ENCODE data around the gene KRT39. TPM values are rescaled to one million over a fixed set of nuclear protein-coding genes. Genes with fewer than 3 reads are reported as not detected.
"Not testable (repeated sequence)": the region's sequence is repeated elsewhere in the genome, so short reads cannot be mapped to it uniquely, and the experiment has no call there.

KRT39 gene
- polyA plus RNA-seq, 3 donors from 2014 or later, result not detected

- no peak overlapping the region for H3K27ac Mint-ChIP-seq
- DNase-seq, result no peak
- no peak overlapping the region for H3K4me3 Mint-ChIP-seq
- H3K4me1 Mint-ChIP-seq, result no peaks in the 10 kb centered on the region
- H3K36me3 Mint-ChIP-seq, result no peaks in the 10 kb centered on the region
- peaks cover 9 to 34% (median 11%) of the 10 kb centered on the region in 3 donors for H3K27me3 Mint-ChIP-seq (ENCODE audit: low read depth in 3 of 3)
- peaks cover 0 to 2% (median 0%) of the 10 kb centered on the region in 6 donors for H3K9me3 Mint-ChIP-seq
Measured at GRCh38 chr17:40945414-40945813, 21.3 kb downstream of the KRT39 start.

- no peak for DNase-seq
- peaks cover 6 to 32% (median 11%) of the 10 kb centered on the region in 3 donors for H3K27me3 Mint-ChIP-seq (ENCODE audit: low read depth in 3 of 3)
- H3K27ac Mint-ChIP-seq, result no peak overlapping the region
- no peaks in the 10 kb centered on the region for H3K9me3 Mint-ChIP-seq
- no peak overlapping the region for H3K4me3 Mint-ChIP-seq
- no peaks in the 10 kb centered on the region for H3K36me3 Mint-ChIP-seq
- no peaks in the 10 kb centered on the region for H3K4me1 Mint-ChIP-seq
Measured at GRCh38 chr17:40944531-40944930, 22.2 kb downstream of the KRT39 start.

- no peaks in the 10 kb centered on the region for H3K4me1 Mint-ChIP-seq
- no peaks in the 10 kb centered on the region for H3K36me3 Mint-ChIP-seq
- H3K4me3 Mint-ChIP-seq, result no peak overlapping the region
- DNase-seq, result no peak
- peaks cover 5 to 22% (median 9%) of the 10 kb centered on the region in 3 donors for H3K27me3 Mint-ChIP-seq (ENCODE audit: low read depth in 3 of 3)
- no peaks in the 10 kb centered on the region for H3K9me3 Mint-ChIP-seq
- H3K27ac Mint-ChIP-seq, result no peak overlapping the region
Measured at GRCh38 chr17:40942553-40942952, 24.2 kb downstream of the KRT39 start.

- Mint-ChIP-seq H3K27ac (no peak overlapping the region), H3K27me3 (ENCODE audit: low read depth in 3 of 3) (peaks cover 2 to 17% (median 9%) of the 10 kb centered on the region in 3 donors)
Measured at GRCh38 chr17:40940266-40940665, 26.5 kb downstream of the KRT39 start.

GRCh38 chr17:40938981-40939380, 27.8 kb downstream of the KRT39 start:
- Mint-ChIP-seq H3K9me3 (no peaks in the 10 kb centered on the region), H3K4me1 (no peaks in the 10 kb centered on the region), H3K27ac (no peak overlapping the region), H3K36me3 (no peaks in the 10 kb centered on the region), H3K27me3 (ENCODE audit: low read depth in 3 of 3) (peaks cover 3 to 19% (median 9%) of the 10 kb centered on the region in 3 donors), H3K4me3 (no peak overlapping the region)
- DNase-seq, result no peak

More at GRCh38 chr17:40940266-40940665, 26.5 kb downstream of the KRT39 start:
- H3K36me3 Mint-ChIP-seq, result no peaks in the 10 kb centered on the region
- H3K4me1 Mint-ChIP-seq, result no peaks in the 10 kb centered on the region
- DNase-seq, result no peak
- no peaks in the 10 kb centered on the region for H3K9me3 Mint-ChIP-seq
- H3K4me3 Mint-ChIP-seq, result no peak overlapping the region

GRCh38 chr17:40937384-40937819, 29.3 kb downstream of the KRT39 start, which contains the start of gene KRT23:
Gene KRT23 (minus strand): TSS chr17:40937646. CDS start chr17:40936603, 1,043 bp downstream.
- Mint-ChIP-seq H3K4me3 (no peak within 1 kb of the TSS), H3K36me3 (no peaks in the 10 kb centered on the region), H3K9me3 (no peaks in the 10 kb centered on the region), H3K4me1 (no peaks in the 10 kb centered on the region), H3K27me3 (ENCODE audit: low read depth in 3 of 3) (peaks cover 3 to 15% (median 11%) of the 10 kb centered on the region in 3 donors), H3K27ac (no peak within 1 kb of the TSS)
- DNase-seq, result no peak

GRCh38 chr17:40936976-40937375, 29.8 kb downstream of the KRT39 start:
- H3K4me3 Mint-ChIP-seq, result no peak overlapping the region
- DNase-seq, result no peak
- H3K36me3 Mint-ChIP-seq, result no peaks in the 10 kb centered on the region
- peaks cover 3 to 12% (median 11%) of the 10 kb centered on the region in 3 donors for H3K27me3 Mint-ChIP-seq (ENCODE audit: low read depth in 3 of 3)
- H3K9me3 Mint-ChIP-seq, result no peaks in the 10 kb centered on the region
- H3K27ac Mint-ChIP-seq, result no peak overlapping the region
- no peaks in the 10 kb centered on the region for H3K4me1 Mint-ChIP-seq

GRCh38 chr17:40936437-40936971, 30.2 kb downstream of the KRT39 start:
- H3K4me1 Mint-ChIP-seq, result no peaks in the 10 kb centered on the region
- H3K27ac Mint-ChIP-seq, result no peak overlapping the region
- H3K9me3 Mint-ChIP-seq, result no peaks in the 10 kb centered on the region
- no peaks in the 10 kb centered on the region for H3K36me3 Mint-ChIP-seq
- H3K4me3 Mint-ChIP-seq, result no peak overlapping the region
- no peak for DNase-seq
- peaks cover 3 to 12% (median 11%) of the 10 kb centered on the region in 3 donors for H3K27me3 Mint-ChIP-seq (ENCODE audit: low read depth in 3 of 3)

- H3K4me3 Mint-ChIP-seq, result no peak overlapping the region
- DNase-seq, result peak in 1 of 3 donors; percentile 22
Measured at GRCh38 chr17:40935624-40936023, 31.1 kb downstream of the KRT39 start.

GRCh38 chr17:40932608-40933007, 34.1 kb downstream of the KRT39 start:
- Mint-ChIP-seq H3K4me1 (no peaks in the 10 kb centered on the region), H3K4me3 (no peak overlapping the region), H3K36me3 (no peaks in the 10 kb centered on the region), H3K27me3 (ENCODE audit: low read depth in 3 of 3) (peaks cover 3 to 12% (median 7%) of the 10 kb centered on the region in 3 donors), H3K27ac (no peak overlapping the region), H3K9me3 (no peaks in the 10 kb centered on the region)
- no peak for DNase-seq

More at GRCh38 chr17:40935624-40936023, 31.1 kb downstream of the KRT39 start:
- Mint-ChIP-seq H3K27me3 (ENCODE audit: low read depth in 3 of 3) (peaks cover 3 to 15% (median 11%) of the 10 kb centered on the region in 3 donors), H3K27ac (no peak overlapping the region), H3K4me1 (no peaks in the 10 kb centered on the region), H3K9me3 (no peaks in the 10 kb centered on the region), H3K36me3 (no peaks in the 10 kb centered on the region)

GRCh38 chr17:40931311-40931710, 35.4 kb downstream of the KRT39 start:
- no peak overlapping the region for H3K4me3 Mint-ChIP-seq
- no peak overlapping the region for H3K27ac Mint-ChIP-seq
- H3K36me3 Mint-ChIP-seq, result no peaks in the 10 kb centered on the region
- H3K9me3 Mint-ChIP-seq, result no peaks in the 10 kb centered on the region
- no peaks in the 10 kb centered on the region for H3K4me1 Mint-ChIP-seq
- peaks cover 3 to 11% (median 10%) of the 10 kb centered on the region in 3 donors for H3K27me3 Mint-ChIP-seq (ENCODE audit: low read depth in 3 of 3)
- no peak for DNase-seq

GRCh38 chr17:40926341-40926740, 40.4 kb downstream of the KRT39 start:
- H3K27me3 Mint-ChIP-seq (ENCODE audit: low read depth in 3 of 3), result peaks cover 4 to 16% (median 12%) of the 10 kb centered on the region in 3 donors
- no peaks in the 10 kb centered on the region for H3K36me3 Mint-ChIP-seq
- DNase-seq, result no peak
- H3K9me3 Mint-ChIP-seq, result no peaks in the 10 kb centered on the region
- H3K4me1 Mint-ChIP-seq, result no peaks in the 10 kb centered on the region
- H3K4me3 Mint-ChIP-seq, result no peak overlapping the region
- no peak overlapping the region for H3K27ac Mint-ChIP-seq

GRCh38 chr17:40922239-40922638, 44.5 kb downstream of the KRT39 start:
- peaks cover 9 to 12% (median 12%) of the 10 kb centered on the region in 3 donors for H3K27me3 Mint-ChIP-seq (ENCODE audit: low read depth in 3 of 3)
- no peaks in the 10 kb centered on the region for H3K9me3 Mint-ChIP-seq
- DNase-seq, result no peak
- no peaks in the 10 kb centered on the region for H3K36me3 Mint-ChIP-seq
- H3K27ac Mint-ChIP-seq, result no peak overlapping the region
- no peak overlapping the region for H3K4me3 Mint-ChIP-seq
- H3K4me1 Mint-ChIP-seq, result no peaks in the 10 kb centered on the region

- Mint-ChIP-seq H3K4me1 (no peaks in the 10 kb centered on the region), H3K36me3 (no peaks in the 10 kb centered on the region), H3K4me3 (no peak overlapping the region), H3K27me3 (ENCODE audit: low read depth in 3 of 3) (peaks cover 6 to 12% (median 9%) of the 10 kb centered on the region in 3 donors), H3K9me3 (no peaks in the 10 kb centered on the region), H3K27ac (no peak overlapping the region)
- DNase-seq, result no peak
Measured at GRCh38 chr17:40921026-40921425, 45.7 kb downstream of the KRT39 start.

GRCh38 chr17:40917116-40917515, 49.6 kb downstream of the KRT39 start:
- H3K27me3 Mint-ChIP-seq (ENCODE audit: low read depth in 3 of 3); H3K4me3 Mint-ChIP-seq; H3K27ac Mint-ChIP-seq; H3K4me1 Mint-ChIP-seq; H3K9me3 Mint-ChIP-seq; H3K36me3 Mint-ChIP-seq; DNase-seq: not testable (repeated sequence)

All from immature natural killer cell (primary cell).